Panc1 (cell line): ENCODE results near the gene NFATC2. TPM values are rescaled to one million over a fixed set of nuclear protein-coding genes. Genes with fewer than 3 reads are reported as not detected.

Experiments
- ATAC-seq: fragments of 200-7000 bp; cut with Tn5 transposase; 2 replicates; pipeline ENCODE4 v1.9.1; 2020; ENCODE audit warnings: mild to moderate bottlenecking, moderate library complexity
- BruUV-seq: library from RNA; stranded (reverse); fragments of 400-500 nt; replicated peaks from 2 replicates; lab custom pipeline; 2021; lab: Mats Ljungman, UMichigan
- CTCF ChIA-PET: fragments of 300-600 bp; sonication (Branson Sonifier 250); formaldehyde crosslinking; loops from one replicate; lab custom pipeline; 2022; ENCODE audit warnings: antibody characterized with exemption; lab: Charles Lee
- POLR2A ChIA-PET: fragments of 300-600 bp; sonication (Branson Sonifier 250); formaldehyde crosslinking; loops from one replicate; lab custom pipeline; 2022; ENCODE audit warnings: antibody characterized with exemption; lab: Charles Lee
- DNase-seq: peaks from one replicate; pipeline ENCODE4 v3.0.0-alpha.2; 2010; ENCODE audit warnings: low read depth, low spot score
- H3K27ac ChIP-seq: 2 replicates; pipeline ENCODE4 v1.5.1; 2011; ENCODE audit warnings: mild to moderate bottlenecking, low read length, inconsistent platforms
- H3K27me3 ChIP-seq: fragments of 200-500 bp; sonication (Bioruptor generic); 2 replicates; pipeline ENCODE4 v1.6.0; 2014; ENCODE audit warnings: low read length, inconsistent platforms; ENCODE audit not compliant: control insufficient read depth, insufficient read depth
- H3K36me3 ChIP-seq: fragments of 200-500 bp; sonication (Bioruptor generic); 2 replicates; pipeline ENCODE4 v1.5.1; 2014; ENCODE audit warnings: inconsistent platforms, mild to moderate bottlenecking, low read length, moderate library complexity; ENCODE audit not compliant: control insufficient read depth, insufficient read depth
- H3K4me1 ChIP-seq: 2 replicates; pipeline ENCODE4 v1.5.1; 2011; ENCODE audit warnings: inconsistent platforms, mild to moderate bottlenecking, low read length, moderate library complexity; ENCODE audit not compliant: control insufficient read depth, insufficient read depth
- H3K4me3 ChIP-seq, 2 experiments: 2 replicates each; pipeline ENCODE4 v1.5.1; 2011 to 2012; ENCODE audit warnings: low read depth in 2 of 2, low read length in 2 of 2, mild to moderate bottlenecking in 2 of 2, inconsistent platforms in 1 of 2, moderate library complexity in 1 of 2
- H3K9me3 ChIP-seq: fragments of 200-500 bp; sonication (Bioruptor generic); 2 replicates; pipeline ENCODE4 v1.5.1; 2014; ENCODE audit warnings: low read depth, mild to moderate bottlenecking, inconsistent platforms, low read length, moderate library complexity; ENCODE audit not compliant: control insufficient read depth, insufficient read depth
- POLR2AphosphoS5 ChIP-seq: IDR thresholded peaks from 2 replicates; pipeline ENCODE4 v1.6.1; 2012; ENCODE audit warnings: mild to moderate bottlenecking, low read depth, low read length, moderate library complexity
- SIN3A ChIP-seq: IDR thresholded peaks from 2 replicates; pipeline ENCODE4 v1.6.1; 2012; ENCODE audit warnings: low read depth, mild to moderate bottlenecking, low read length, moderate library complexity, borderline replicate concordance; ENCODE audit not compliant: insufficient read depth
- TCF7L2 ChIP-seq: IDR thresholded peaks from 2 replicates; pipeline ENCODE4 v1.6.1; 2011; ENCODE audit warnings: mild to moderate bottlenecking, low read depth, low read length, inconsistent platforms
- in situ Hi-C: cut with HindIII; loops from 2 replicates; pipeline ENCODE4 v1.10.0; 2016; ENCODE audit warnings: low sequenced_read_pairs, low pct_unique_long_range_greater_than_20kb
- intact Hi-C: fragments of 100-400 bp; cut with micrococcal nuclease; formaldehyde crosslinking; loops from one replicate; pipeline ENCODE4 v1.10.0; 2022; ENCODE audit not compliant: unreplicated experiment
- total RNA-seq: library from RNA; stranded (reverse); gene quantifications from one replicate; pipeline ENCODE4 v1.2.1, GENCODE V29; 2021; ENCODE audit not compliant: unreplicated experiment
- TF ChIP-seq, protein P1 (sequence below), 2 experiments: IDR thresholded peaks; 2 replicates each; pipeline ENCODE4 v1.6.1; 2011 to 2012; ENCODE audit warnings: low read depth in 2 of 2, control low read depth in 1 of 2, low read length in 1 of 2, mild to moderate bottlenecking in 1 of 2, moderate library complexity in 1 of 2; ENCODE audit not compliant: insufficient read depth in 1 of 2
- TF ChIP-seq, protein P2 (sequence below): fragments of 450-650 bp; IDR thresholded peaks from 2 replicates; pipeline ENCODE4 v1.5.1; 2017; ENCODE audit warnings: mild to moderate bottlenecking

The NFATC2 gene
- total RNA-seq, 1 experiment from 2014 or later, result 10.6 TPM

DNA sequence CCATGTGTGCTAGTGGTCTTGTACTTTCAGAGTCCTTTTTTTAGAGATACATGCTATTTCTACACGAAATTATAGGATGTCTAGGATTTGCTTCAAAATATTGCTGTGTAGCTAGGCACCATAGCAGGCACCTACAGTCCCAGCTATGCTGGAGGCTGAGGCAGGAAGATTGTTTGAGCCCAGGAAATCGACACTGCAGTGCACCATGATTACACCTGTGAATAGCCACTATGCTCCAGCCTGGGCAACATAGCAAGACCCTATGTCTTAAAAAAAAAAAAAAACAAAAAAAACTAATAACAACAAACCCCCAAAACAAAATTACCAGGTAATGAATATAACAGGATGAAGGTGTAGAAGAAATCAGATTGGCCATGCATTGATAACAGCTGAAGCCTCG, 121.7 kb downstream of the NFATC2 start:
- in situ Hi-C loops, result no loop called here
- TF ChIP-seq, protein P1, sequence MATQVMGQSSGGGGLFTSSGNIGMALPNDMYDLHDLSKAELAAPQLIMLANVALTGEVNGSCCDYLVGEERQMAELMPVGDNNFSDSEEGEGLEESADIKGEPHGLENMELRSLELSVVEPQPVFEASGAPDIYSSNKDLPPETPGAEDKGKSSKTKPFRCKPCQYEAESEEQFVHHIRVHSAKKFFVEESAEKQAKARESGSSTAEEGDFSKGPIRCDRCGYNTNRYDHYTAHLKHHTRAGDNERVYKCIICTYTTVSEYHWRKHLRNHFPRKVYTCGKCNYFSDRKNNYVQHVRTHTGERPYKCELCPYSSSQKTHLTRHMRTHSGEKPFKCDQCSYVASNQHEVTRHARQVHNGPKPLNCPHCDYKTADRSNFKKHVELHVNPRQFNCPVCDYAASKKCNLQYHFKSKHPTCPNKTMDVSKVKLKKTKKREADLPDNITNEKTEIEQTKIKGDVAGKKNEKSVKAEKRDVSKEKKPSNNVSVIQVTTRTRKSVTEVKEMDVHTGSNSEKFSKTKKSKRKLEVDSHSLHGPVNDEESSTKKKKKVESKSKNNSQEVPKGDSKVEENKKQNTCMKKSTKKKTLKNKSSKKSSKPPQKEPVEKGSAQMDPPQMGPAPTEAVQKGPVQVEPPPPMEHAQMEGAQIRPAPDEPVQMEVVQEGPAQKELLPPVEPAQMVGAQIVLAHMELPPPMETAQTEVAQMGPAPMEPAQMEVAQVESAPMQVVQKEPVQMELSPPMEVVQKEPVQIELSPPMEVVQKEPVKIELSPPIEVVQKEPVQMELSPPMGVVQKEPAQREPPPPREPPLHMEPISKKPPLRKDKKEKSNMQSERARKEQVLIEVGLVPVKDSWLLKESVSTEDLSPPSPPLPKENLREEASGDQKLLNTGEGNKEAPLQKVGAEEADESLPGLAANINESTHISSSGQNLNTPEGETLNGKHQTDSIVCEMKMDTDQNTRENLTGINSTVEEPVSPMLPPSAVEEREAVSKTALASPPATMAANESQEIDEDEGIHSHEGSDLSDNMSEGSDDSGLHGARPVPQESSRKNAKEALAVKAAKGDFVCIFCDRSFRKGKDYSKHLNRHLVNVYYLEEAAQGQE (IDR thresholded peaks at IDR 0.05; ENCODE audit: insufficient read depth in 1 of 2, low read depth in 2 of 2, low read length in 1 of 2), result no peak
- TF ChIP-seq, protein P2, sequence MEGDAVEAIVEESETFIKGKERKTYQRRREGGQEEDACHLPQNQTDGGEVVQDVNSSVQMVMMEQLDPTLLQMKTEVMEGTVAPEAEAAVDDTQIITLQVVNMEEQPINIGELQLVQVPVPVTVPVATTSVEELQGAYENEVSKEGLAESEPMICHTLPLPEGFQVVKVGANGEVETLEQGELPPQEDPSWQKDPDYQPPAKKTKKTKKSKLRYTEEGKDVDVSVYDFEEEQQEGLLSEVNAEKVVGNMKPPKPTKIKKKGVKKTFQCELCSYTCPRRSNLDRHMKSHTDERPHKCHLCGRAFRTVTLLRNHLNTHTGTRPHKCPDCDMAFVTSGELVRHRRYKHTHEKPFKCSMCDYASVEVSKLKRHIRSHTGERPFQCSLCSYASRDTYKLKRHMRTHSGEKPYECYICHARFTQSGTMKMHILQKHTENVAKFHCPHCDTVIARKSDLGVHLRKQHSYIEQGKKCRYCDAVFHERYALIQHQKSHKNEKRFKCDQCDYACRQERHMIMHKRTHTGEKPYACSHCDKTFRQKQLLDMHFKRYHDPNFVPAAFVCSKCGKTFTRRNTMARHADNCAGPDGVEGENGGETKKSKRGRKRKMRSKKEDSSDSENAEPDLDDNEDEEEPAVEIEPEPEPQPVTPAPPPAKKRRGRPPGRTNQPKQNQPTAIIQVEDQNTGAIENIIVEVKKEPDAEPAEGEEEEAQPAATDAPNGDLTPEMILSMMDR, result no peak
- TF ChIP-seq TCF7L2 (no peak), POLR2AphosphoS5 (no peak), SIN3A (no peak)
- Histone ChIP-seq H3K27me3 (no peaks in the 10 kb centered on the region), H3K9me3 (no peaks in the 10 kb centered on the region), H3K4me3 (no peak overlapping the region), H3K4me1 (no peaks in the 10 kb centered on the region), H3K27ac (no peak overlapping the region), H3K36me3 (no peaks in the 10 kb centered on the region)
- CTCF ChIA-PET, result interaction anchor here (0.6 kb wide), 1 partner anchor 206 kb away, joined by 3 read pairs; no protein-coding TSS in a partner anchor
- intact Hi-C loops, result no loop called here
- ATAC-seq (no peak), DNase-seq (no peak)
- no TSS peak for BruUV-seq
- POLR2A ChIA-PET, result no interaction called here

DNA sequence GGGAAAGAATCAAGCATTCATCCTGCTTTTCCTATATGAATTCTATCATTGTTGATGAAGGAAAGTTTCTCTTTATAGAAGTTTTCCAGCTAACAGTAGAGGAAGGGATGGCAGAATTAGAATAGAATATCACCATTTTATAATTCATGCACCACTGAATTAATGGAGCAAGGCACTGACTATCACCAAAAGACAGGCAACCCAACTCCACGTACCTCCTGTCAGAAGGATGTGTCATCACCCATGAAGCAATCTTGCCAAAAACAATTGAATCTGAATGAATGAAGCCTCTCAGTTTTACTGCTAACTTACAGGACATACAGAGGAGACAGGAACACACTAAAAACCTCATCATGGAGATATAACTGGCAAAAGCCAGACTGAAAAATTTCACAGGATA, 122.4 kb downstream of the NFATC2 start:
- DNase-seq, result no peak
- Histone ChIP-seq H3K4me1 (no peaks in the 10 kb centered on the region), H3K4me3 (no peak overlapping the region), H3K36me3 (no peaks in the 10 kb centered on the region), H3K27ac (no peak overlapping the region), H3K9me3 (no peaks in the 10 kb centered on the region), H3K27me3 (no peaks in the 10 kb centered on the region)
- POLR2A ChIA-PET, result no interaction called here
- CTCF ChIA-PET, result interaction anchor here (0.6 kb wide), 1 partner anchor 207 kb away, joined by 3 read pairs; no protein-coding TSS in a partner anchor
- TF ChIP-seq, protein P2, result no peak
- TF ChIP-seq SIN3A (no peak), TCF7L2 (no peak), POLR2AphosphoS5 (no peak)
- TF ChIP-seq, protein P1 (IDR thresholded peaks at IDR 0.05; ENCODE audit: insufficient read depth in 1 of 2, low read depth in 2 of 2, low read length in 1 of 2), result no peak
- in situ Hi-C loops, result no loop called here
- intact Hi-C loops, result no loop called here
- ATAC-seq, result no peak
- BruUV-seq, result no TSS peak
